ENCODE data around the gene ARID1A. TPM values are rescaled to one million over a fixed set of nuclear protein-coding genes. Genes with fewer than 3 reads are reported as not detected.

The ARID1A gene
- total RNA-seq, 1 experiment from 2014 or later = 60.5 TPM

DNA sequence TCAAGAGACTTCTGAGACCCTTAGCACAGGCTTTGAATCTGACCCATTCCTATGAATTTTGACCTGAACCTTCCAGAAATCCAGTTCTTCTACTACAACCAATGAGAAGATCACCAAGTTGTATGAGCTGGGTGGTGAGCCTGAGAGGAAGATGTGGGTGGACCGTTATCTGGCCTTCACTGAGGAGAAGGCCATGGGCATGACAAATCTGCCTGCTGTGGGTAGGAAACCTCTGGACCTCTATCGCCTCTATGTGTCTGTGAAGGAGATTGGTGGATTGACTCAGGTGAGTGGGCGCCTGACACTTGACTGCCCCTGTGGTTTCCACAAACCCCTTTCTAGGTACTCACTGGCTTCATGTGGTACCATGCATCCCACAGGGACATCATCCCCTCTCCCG, 71.9 kb downstream of the ARID1A start:
- Histone ChIP-seq H3K27me3 (ENCODE audit: insufficient read depth, low read depth) (no peaks in the 10 kb centered on the region), H3F3A (ENCODE audit: insufficient read depth, low read depth) (peaks cover 38% of the 10 kb centered on the region; the same call in 1 of the 2 replicates), H3K9me2 (ENCODE audit: insufficient read depth) (no peaks in the 10 kb centered on the region), H3K4me2 (no peak overlapping the region), H3K27ac (no peak overlapping the region), H4K20me1 (ENCODE audit: insufficient read depth) (no peaks in the 10 kb centered on the region), H3K4me1 (replicated peaks; ENCODE audit: insufficient read depth) (peaks cover 40% of the 10 kb centered on the region), H3K79me2 (ENCODE audit: low read depth) (peaks cover 10% of the 10 kb centered on the region; the same call in 1 of the 2 replicates), H3K36me3 (ENCODE audit: low read depth) (peaks cover 27% of the 10 kb centered on the region), H2AFZ (no peak overlapping the region), H3K4me3 (no peak overlapping the region), H3K9me3 (ENCODE audit: insufficient read depth, low read depth) (no peaks in the 10 kb centered on the region)
- intact Hi-C loops (cut with micrococcal nuclease; ENCODE audit: unreplicated experiment) = no loop called here
- TF ChIP-seq EZH2 (IDR thresholded peaks at IDR 0.05; ENCODE audit: low read depth) = no peak
- TF ChIP-seq, protein P1, sequence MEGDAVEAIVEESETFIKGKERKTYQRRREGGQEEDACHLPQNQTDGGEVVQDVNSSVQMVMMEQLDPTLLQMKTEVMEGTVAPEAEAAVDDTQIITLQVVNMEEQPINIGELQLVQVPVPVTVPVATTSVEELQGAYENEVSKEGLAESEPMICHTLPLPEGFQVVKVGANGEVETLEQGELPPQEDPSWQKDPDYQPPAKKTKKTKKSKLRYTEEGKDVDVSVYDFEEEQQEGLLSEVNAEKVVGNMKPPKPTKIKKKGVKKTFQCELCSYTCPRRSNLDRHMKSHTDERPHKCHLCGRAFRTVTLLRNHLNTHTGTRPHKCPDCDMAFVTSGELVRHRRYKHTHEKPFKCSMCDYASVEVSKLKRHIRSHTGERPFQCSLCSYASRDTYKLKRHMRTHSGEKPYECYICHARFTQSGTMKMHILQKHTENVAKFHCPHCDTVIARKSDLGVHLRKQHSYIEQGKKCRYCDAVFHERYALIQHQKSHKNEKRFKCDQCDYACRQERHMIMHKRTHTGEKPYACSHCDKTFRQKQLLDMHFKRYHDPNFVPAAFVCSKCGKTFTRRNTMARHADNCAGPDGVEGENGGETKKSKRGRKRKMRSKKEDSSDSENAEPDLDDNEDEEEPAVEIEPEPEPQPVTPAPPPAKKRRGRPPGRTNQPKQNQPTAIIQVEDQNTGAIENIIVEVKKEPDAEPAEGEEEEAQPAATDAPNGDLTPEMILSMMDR (conservative IDR thresholded peaks at IDR 0.05) = no peak
- BruUV-seq (replicated peaks) = no TSS peak
- POLR2A ChIA-PET (ENCODE audit: unreplicated experiment) = no interaction called here
- CTCF ChIA-PET = no interaction called here
- DNase-seq = no peak

DNA sequence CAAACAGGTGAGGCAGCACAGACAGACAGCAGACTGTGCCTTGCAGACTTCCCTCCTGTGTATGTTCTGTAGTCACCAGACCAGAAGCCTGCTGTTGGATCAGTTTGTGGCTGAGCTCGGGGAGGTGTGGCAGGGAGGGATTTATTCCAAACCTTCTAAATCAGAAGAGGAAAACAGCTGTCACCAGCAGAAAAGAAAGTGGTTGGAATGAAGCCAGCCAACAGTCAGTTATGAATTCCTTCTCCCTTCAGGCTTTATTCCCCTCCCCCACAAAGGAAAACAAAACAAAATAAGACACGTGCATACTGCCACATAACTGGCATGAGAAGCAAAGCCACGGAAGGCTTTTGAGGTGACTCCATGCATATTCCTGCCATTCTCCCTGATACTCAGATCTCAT, 72.9 kb downstream of the ARID1A start:
- intact Hi-C loops (cut with micrococcal nuclease; ENCODE audit: unreplicated experiment) = no loop called here
- CTCF ChIA-PET = interaction anchor here (0.7 kb wide), 1 partner anchor 15 kb away, joined by 3 read pairs; no protein-coding TSS in a partner anchor
- POLR2A ChIA-PET (ENCODE audit: unreplicated experiment) = no interaction called here

DNA sequence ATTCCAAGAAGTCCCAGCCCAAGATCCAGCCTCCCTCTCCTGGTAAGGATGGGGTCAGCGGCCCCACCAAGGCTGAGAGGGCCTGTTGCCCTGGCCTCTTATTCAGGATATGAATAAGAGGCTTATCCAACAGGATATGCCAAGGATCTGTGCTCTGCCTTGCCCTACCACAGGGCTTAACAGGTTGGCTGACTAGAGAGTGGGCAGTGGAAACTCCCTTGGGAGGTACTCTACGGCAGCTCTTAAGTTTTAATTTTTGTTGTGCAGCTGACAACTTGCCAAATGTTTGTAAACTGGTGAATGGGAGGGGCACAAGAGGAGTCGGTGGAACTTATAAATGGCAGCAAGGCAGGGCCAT, 75.4 kb downstream of the ARID1A start:
- Histone ChIP-seq H3K4me2 (peak overlapping the region; percentile 57), H3K4me3 (no peak overlapping the region), H3K79me2 (ENCODE audit: low read depth) (peaks cover 10% of the 10 kb centered on the region; the same call in 1 of the 2 replicates), H3K27me3 (ENCODE audit: insufficient read depth, low read depth) (no peaks in the 10 kb centered on the region), H3F3A (ENCODE audit: insufficient read depth, low read depth) (peaks cover 38% of the 10 kb centered on the region; the same call in 1 of the 2 replicates), H3K27ac (peak overlapping the region; percentile 79), H2AFZ (no peak overlapping the region), H3K4me1 (replicated peaks; ENCODE audit: insufficient read depth) (peaks cover 41% of the 10 kb centered on the region), H3K9me3 (ENCODE audit: insufficient read depth, low read depth) (no peaks in the 10 kb centered on the region), H3K36me3 (ENCODE audit: low read depth) (peaks cover 22% of the 10 kb centered on the region; the same call in 1 of the 2 replicates), H4K20me1 (ENCODE audit: insufficient read depth) (no peaks in the 10 kb centered on the region), H3K9me2 (ENCODE audit: insufficient read depth) (no peaks in the 10 kb centered on the region)
- intact Hi-C loops (cut with micrococcal nuclease; ENCODE audit: unreplicated experiment) = loop anchor here (1.0 to 5.0 kb wide), 3 partner anchors 16 to 78 kb away; partner anchors contain the start of gene PIGV
- CTCF ChIA-PET = interaction anchor here (0.6 to 0.8 kb wide), 3 partner anchors 18 to 288 kb away, joined by 3 to 17 read pairs (median 4); no protein-coding TSS in a partner anchor
- POLR2A ChIA-PET (ENCODE audit: unreplicated experiment) = interaction anchor here (0.5 to 0.7 kb wide), 2 partner anchors 18 to 73 kb away, joined by 3 to 4 read pairs; no protein-coding TSS in a partner anchor
- TSS peak; percentile 99 for BruUV-seq (replicated peaks)
- no peak for DNase-seq
- TF ChIP-seq, protein P1 (conservative IDR thresholded peaks at IDR 0.05) = no peak
- no peak for TF ChIP-seq EZH2 (IDR thresholded peaks at IDR 0.05; ENCODE audit: low read depth)

More for the DNA sequence above, 72.9 kb downstream of the ARID1A start:
- no peak overlapping the region for H3K4me2 ChIP-seq
- H3K36me3 ChIP-seq (ENCODE audit: low read depth) = peaks cover 22% of the 10 kb centered on the region; the same call in 1 of the 2 replicates
- no peaks in the 10 kb centered on the region for H3K9me3 ChIP-seq (ENCODE audit: insufficient read depth, low read depth)
- H4K20me1 ChIP-seq (ENCODE audit: insufficient read depth) = no peaks in the 10 kb centered on the region
- H3K27me3 ChIP-seq (ENCODE audit: insufficient read depth, low read depth) = no peaks in the 10 kb centered on the region
- 0 out of 2 replicates have a peak overlapping the region, but pooled peaks have one; percentile 2 for H3K27ac ChIP-seq
- H2AFZ ChIP-seq = no peak overlapping the region
- TF ChIP-seq, protein P1 (conservative IDR thresholded peaks at IDR 0.05) = no peak
- TF ChIP-seq EZH2 (IDR thresholded peaks at IDR 0.05; ENCODE audit: low read depth) = no peak
- H3K79me2 ChIP-seq (ENCODE audit: low read depth) = peaks cover 10% of the 10 kb centered on the region; the same call in 1 of the 2 replicates
- peaks cover 41% of the 10 kb centered on the region for H3K4me1 ChIP-seq (replicated peaks; ENCODE audit: insufficient read depth)
- no TSS peak for BruUV-seq (replicated peaks)
- no peak for DNase-seq
- no peaks in the 10 kb centered on the region for H3K9me2 ChIP-seq (ENCODE audit: insufficient read depth)
- peaks cover 38% of the 10 kb centered on the region; the same call in 1 of the 2 replicates for H3F3A ChIP-seq (ENCODE audit: insufficient read depth, low read depth)
- H3K4me3 ChIP-seq = no peak overlapping the region

Data from PC-9 (cell line).